Prostate gland (tissue), 2 donors: ENCODE results near the gene PLXDC1. TPM values are rescaled to one million over a fixed set of nuclear protein-coding genes. Genes with fewer than 3 reads are reported as not detected.

ENCODE experiments used
- DNase-seq: peaks from one replicate; pipeline ENCODE4 v3.0.0-alpha.2; 2019; ENCODE audit warnings: low spot score
- H3K27ac ChIP-seq, 2 donors: fragments of 200-600 bp; sonication (generic); 2 replicates each; pipeline ENCODE4 v1.5.1; 2017 to 2019
- H3K27me3 ChIP-seq: fragments of 200-600 bp; sonication (generic); replicated peaks from 2 replicates; pipeline ENCODE4 v1.5.1; 2019; ENCODE audit not compliant: insufficient read depth
- H3K36me3 ChIP-seq, 2 donors: fragments of 200-600 bp; sonication (generic); 1 replicate in 1 of 2; 2 replicates in 1 of 2; pipeline versions ENCODE4 v1.5.1 to v1.8.1; 2017 to 2019
- H3K4me1 ChIP-seq: fragments of 200-600 bp; sonication (generic); replicated peaks from 2 replicates; pipeline ENCODE4 v1.5.1; 2019
- H3K4me3 ChIP-seq, 2 donors: fragments of 200-600 bp; sonication (generic); 2 replicates each; pipeline ENCODE4 v1.5.1; 2017 to 2019
- H3K9me3 ChIP-seq: fragments of 200-600 bp; sonication (generic); 2 replicates; pipeline ENCODE4 v1.5.1; 2017
- POLR2A ChIP-seq: fragments of 450-650 bp; IDR thresholded peaks from one replicate; pipeline ENCODE4 v1.6.1; 2016; ENCODE audit warnings: antibody characterized with exemption, mild to moderate bottlenecking
- POLR2AphosphoS5 ChIP-seq: sonication (generic); formaldehyde crosslinking; IDR thresholded peaks from one replicate; pipeline ENCODE4 v1.6.1; 2017; ENCODE audit warnings: antibody characterized with exemption
- WGBS: methylation state at CpG from one replicate; pipeline ENCODE4 v1.1.5; 2018; 5-methylcytosine and 5-hydroxymethylcytosine counted together
- intact Hi-C: fragments of 100-400 bp; cut with DNase I; formaldehyde crosslinking; loops from one replicate; pipeline ENCODE4 v1.14.2; 2022
- total RNA-seq, 2 donors: library from RNA; depleted of rRNA; stranded (reverse); fragments of >200 nt; gene quantifications; one replicate each; pipeline ENCODE4 v1.1.0, GENCODE V29; 2016
- TF ChIP-seq, protein P1 (sequence below), 4 experiments: fragments of 200-600 bp in 2 of 4; fragments of 450-650 bp in 2 of 4; sonication (generic) in 2 of 4; IDR thresholded peaks; 1 replicate in 3 of 4; 2 replicates in 1 of 4; pipeline ENCODE4 v1.5.1; 2016 to 2019; ENCODE audit warnings: antibody characterized with exemption in 4 of 4, mild to moderate bottlenecking in 2 of 4, moderate library complexity in 2 of 4

The PLXDC1 gene
- total RNA-seq, 2 donors from 2014 or later: 3.9 to 5.4 TPM

DNA sequence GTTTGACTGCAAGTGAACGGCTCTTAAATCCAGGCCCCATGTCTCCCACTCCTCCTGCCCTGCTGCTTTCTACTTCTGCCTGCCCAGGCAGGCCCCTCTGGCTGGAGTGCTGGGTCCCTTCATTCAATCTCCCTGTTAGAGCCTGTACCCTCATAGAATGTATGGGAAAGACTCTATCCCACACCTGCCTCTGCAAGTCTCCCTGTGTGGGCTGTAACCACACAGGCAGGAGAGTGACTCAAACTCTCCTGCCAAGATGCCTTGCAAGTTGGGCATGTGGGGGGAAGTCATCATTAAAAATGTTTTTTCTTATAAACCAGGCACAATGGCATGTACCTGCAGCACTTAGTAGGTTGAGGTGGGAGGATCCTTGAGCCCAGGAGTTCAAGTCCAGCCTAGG lies 77.5 kb downstream of the PLXDC1 start:
- peak; percentile 8 for TF ChIP-seq POLR2AphosphoS5
- no peak for TF ChIP-seq POLR2A
- 50% methylated on average over 1 of the region's 1 CpG for WGBS
- H3K27ac ChIP-seq: no peak overlapping the region

GRCh38 chr17:39073353-39073752 lies 78.1 kb downstream of the PLXDC1 start:
- intact Hi-C loops: no loop called here
- no peak overlapping the region for H3K4me3 ChIP-seq
- no peaks in the 10 kb centered on the region for H3K27me3 ChIP-seq
- no peaks in the 10 kb centered on the region for H3K36me3 ChIP-seq
- no peak for DNase-seq
- H3K27ac ChIP-seq: no peak overlapping the region
- WGBS: 82% methylated on average over 3 of the region's 3 CpGs
- no peaks in the 10 kb centered on the region for H3K9me3 ChIP-seq
- H3K4me1 ChIP-seq: no peaks in the 10 kb centered on the region
- TF ChIP-seq POLR2A: no peak
- TF ChIP-seq, protein P1, sequence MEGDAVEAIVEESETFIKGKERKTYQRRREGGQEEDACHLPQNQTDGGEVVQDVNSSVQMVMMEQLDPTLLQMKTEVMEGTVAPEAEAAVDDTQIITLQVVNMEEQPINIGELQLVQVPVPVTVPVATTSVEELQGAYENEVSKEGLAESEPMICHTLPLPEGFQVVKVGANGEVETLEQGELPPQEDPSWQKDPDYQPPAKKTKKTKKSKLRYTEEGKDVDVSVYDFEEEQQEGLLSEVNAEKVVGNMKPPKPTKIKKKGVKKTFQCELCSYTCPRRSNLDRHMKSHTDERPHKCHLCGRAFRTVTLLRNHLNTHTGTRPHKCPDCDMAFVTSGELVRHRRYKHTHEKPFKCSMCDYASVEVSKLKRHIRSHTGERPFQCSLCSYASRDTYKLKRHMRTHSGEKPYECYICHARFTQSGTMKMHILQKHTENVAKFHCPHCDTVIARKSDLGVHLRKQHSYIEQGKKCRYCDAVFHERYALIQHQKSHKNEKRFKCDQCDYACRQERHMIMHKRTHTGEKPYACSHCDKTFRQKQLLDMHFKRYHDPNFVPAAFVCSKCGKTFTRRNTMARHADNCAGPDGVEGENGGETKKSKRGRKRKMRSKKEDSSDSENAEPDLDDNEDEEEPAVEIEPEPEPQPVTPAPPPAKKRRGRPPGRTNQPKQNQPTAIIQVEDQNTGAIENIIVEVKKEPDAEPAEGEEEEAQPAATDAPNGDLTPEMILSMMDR (IDR thresholded peaks at IDR 0.05): no peak
- no peak for TF ChIP-seq POLR2AphosphoS5

More for the DNA sequence above, 77.5 kb downstream of the PLXDC1 start:
- intact Hi-C loops: no loop called here
- Histone ChIP-seq H3K4me3 (no peak overlapping the region), H3K27me3 (no peaks in the 10 kb centered on the region), H3K9me3 (no peaks in the 10 kb centered on the region), H3K36me3 (no peaks in the 10 kb centered on the region), H3K4me1 (no peaks in the 10 kb centered on the region)
- peak; percentile 10 for DNase-seq

DNA sequence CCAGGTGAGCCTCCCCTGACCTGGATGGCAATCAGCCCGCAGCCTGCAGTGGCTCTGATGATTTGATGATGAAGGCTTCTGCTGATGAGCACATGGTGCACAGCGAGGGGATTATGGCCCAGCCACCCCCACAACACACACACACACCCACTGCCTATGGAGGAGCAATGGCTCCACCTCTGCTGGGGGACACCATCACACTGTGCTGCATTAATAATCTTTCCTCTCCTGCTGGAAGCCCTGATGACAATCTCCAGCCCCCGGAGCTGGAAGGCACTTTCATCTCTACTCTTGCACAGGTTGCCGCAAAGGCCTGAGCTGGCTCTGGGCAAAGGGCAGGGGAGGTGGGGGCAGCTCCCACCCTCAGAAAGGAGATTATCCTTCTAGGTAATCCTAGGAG lies 79.9 kb downstream of the PLXDC1 start:
- Histone ChIP-seq H3K9me3 (no peaks in the 10 kb centered on the region), H3K4me1 (no peaks in the 10 kb centered on the region), H3K27ac (no peak overlapping the region), H3K27me3 (no peaks in the 10 kb centered on the region), H3K4me3 (no peak overlapping the region), H3K36me3 (no peaks in the 10 kb centered on the region)
- WGBS: 68% methylated on average over 4 of the region's 4 CpGs
- TF ChIP-seq POLR2AphosphoS5 (no peak), POLR2A (no peak)
- TF ChIP-seq, protein P1 (IDR thresholded peaks at IDR 0.05): no peak
- DNase-seq: no peak
- intact Hi-C loops: no loop called here

DNA sequence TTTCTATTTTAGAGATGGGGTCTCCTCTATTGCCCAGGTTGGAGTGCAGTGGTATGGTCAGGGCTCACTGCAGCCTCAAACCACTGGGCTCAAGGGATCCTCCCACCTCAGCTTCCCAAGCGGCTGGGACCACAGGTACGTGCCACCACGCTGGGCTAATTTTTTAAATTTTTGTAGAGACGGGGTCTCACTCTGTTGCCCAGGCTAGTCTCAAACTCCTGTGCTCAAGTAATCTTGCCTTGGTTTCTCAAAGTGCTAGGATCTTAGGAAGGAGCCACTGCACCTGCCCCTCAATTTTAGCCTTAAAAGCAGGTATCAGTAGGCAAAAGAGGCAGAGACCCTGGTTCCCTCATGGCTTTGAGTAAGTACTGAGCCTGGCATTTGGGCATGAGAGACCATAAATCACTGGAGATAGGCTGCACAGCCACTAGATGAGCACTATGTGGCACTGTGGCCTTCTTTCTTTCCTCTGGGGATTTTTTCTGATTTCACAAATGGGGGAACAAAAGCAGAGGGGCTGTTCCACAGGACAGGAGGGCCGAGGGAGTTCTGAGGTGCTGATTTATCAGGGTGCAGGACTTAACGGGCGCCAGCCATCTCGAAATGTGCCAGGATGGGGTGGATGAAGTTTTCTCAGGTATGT lies 82.2 kb downstream of the PLXDC1 start:
- no peak overlapping the region for H3K27ac ChIP-seq
- DNase-seq: peak; percentile 15
- no peaks in the 10 kb centered on the region for H3K27me3 ChIP-seq
- WGBS: 61% methylated on average over 8 of the region's 8 CpGs
- H3K36me3 ChIP-seq: no peaks in the 10 kb centered on the region
- TF ChIP-seq POLR2AphosphoS5 (no peak), POLR2A (no peak)
- TF ChIP-seq, protein P1 (IDR thresholded peaks at IDR 0.05): peak in 3 of 4 experiments; percentile 21 to 64 (median 61)
- no peak overlapping the region for H3K4me3 ChIP-seq
- H3K9me3 ChIP-seq: no peaks in the 10 kb centered on the region
- intact Hi-C loops: loop anchor here (5.0 kb wide), 1 partner anchor 83 kb away; the partner anchor contains the start of gene PLXDC1
- no peaks in the 10 kb centered on the region for H3K4me1 ChIP-seq

DNA sequence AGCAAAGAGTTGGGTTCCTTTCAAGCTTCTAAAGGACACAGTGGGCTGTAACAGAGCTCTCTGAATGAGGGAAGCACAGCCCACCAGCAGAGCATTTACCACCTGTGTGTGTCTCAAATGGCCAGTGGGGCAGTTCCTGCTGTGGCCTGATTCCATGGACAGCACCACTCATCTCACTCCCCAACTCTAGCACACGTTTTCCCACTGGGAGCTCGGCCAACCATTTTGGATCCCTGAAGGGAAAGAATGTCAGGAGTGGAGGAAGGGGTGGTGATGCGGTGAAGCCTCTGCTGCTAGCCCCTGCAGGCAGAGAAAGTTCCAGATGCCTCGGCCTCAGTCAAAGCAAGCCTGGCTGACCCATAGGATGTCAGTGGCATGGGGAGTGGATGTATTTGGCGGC lies 86.6 kb downstream of the PLXDC1 start:
- no peak for DNase-seq
- TF ChIP-seq, protein P1 (IDR thresholded peaks at IDR 0.05): no peak
- no peak for TF ChIP-seq POLR2AphosphoS5
- TF ChIP-seq POLR2A: no peak
- intact Hi-C loops: loop anchor here (5.0 kb wide), 1 partner anchor 87 kb away; the partner anchor contains the start of gene PLXDC1
- Histone ChIP-seq H3K9me3 (no peaks in the 10 kb centered on the region), H3K36me3 (no peaks in the 10 kb centered on the region), H3K27ac (no peak overlapping the region), H3K4me1 (peaks cover 9% of the 10 kb centered on the region), H3K4me3 (no peak overlapping the region), H3K27me3 (no peaks in the 10 kb centered on the region)
- 61% methylated on average over 5 of the region's 5 CpGs for WGBS
